Right atrium auricular region (tissue), 2 donors: ENCODE measurements around the gene TMEM63B. TPM values are rescaled to one million over a fixed set of nuclear protein-coding genes. Genes with fewer than 3 reads are reported as not detected.

Experiments used
- DNase-seq: peaks from one replicate; pipeline ENCODE4 v3.0.0-alpha.2; 2019; ENCODE audit warnings: low spot score
- H3K27ac ChIP-seq, 2 donors: fragments of 200-600 bp; sonication (generic); 1 replicate in 1 of 2; 2 replicates in 1 of 2; pipeline ENCODE4 v1.5.1; 2016 to 2019
- H3K27me3 ChIP-seq, 2 donors: fragments of 200-600 bp; sonication (generic); one replicate each; pipeline versions ENCODE4 v1.5.1 to v1.6.0; 2017 to 2019
- H3K36me3 ChIP-seq: fragments of 200-600 bp; sonication (generic); one replicate; pipeline ENCODE4 v1.5.1; 2016
- H3K4me1 ChIP-seq, 2 donors: fragments of 200-600 bp; sonication (generic); one replicate each; pipeline versions ENCODE4 v1.5.1 to v1.6.0; 2017 to 2019
- H3K4me3 ChIP-seq, 2 donors: fragments of 200-600 bp; sonication (generic); 1 replicate in 1 of 2; 2 replicates in 1 of 2; pipeline ENCODE4 v1.5.1; 2017 to 2019; ENCODE audit warnings: mild to moderate bottlenecking in 1 of 2, moderate library complexity in 1 of 2
- H3K9me3 ChIP-seq, 2 donors: fragments of 200-600 bp; sonication (generic); one replicate each; pipeline ENCODE4 v1.5.1; 2019
- CTCF ChIP-seq, 2 donors: fragments of 200-600 bp; sonication (generic); IDR thresholded peaks; one replicate each; pipeline ENCODE4 v1.5.1; 2019; ENCODE audit warnings: antibody characterized with exemption in 2 of 2
- total RNA-seq, 2 donors: library from RNA; depleted of rRNA; stranded (reverse); fragments of >200 nt; gene quantifications; one replicate each; pipeline ENCODE4 v1.1.0, GENCODE V29; 2016

TMEM63B gene
- total RNA-seq, 2 donors from 2014 or later: 29.2 to 37.1 TPM

GRCh38 chr6:44080561-44081521 is 46.5 kb upstream of the TMEM63B start:
- no peak for DNase-seq
- TF ChIP-seq CTCF (IDR thresholded peaks at IDR 0.05): no peak

GRCh38 chr6:44081753-44082152 is 45.6 kb upstream of the TMEM63B start:
- Histone ChIP-seq H3K4me3 (no peak overlapping the region), H3K27me3 (no peaks in the 10 kb centered on the region), H3K4me1 (peaks cover 0 to 21% of the 10 kb centered on the region in 2 donors), H3K9me3 (no peaks in the 10 kb centered on the region), H3K27ac (no peak overlapping the region), H3K36me3 (no peaks in the 10 kb centered on the region)
- DNase-seq: no peak
- no peak for TF ChIP-seq CTCF (IDR thresholded peaks at IDR 0.05)

More at GRCh38 chr6:44080561-44081521, 46.5 kb upstream of the TMEM63B start:
- H3K4me1 ChIP-seq: peaks cover 3 to 28% of the 10 kb centered on the region in 2 donors
- H3K9me3 ChIP-seq: no peaks in the 10 kb centered on the region
- no peak overlapping the region for H3K27ac ChIP-seq
- no peaks in the 10 kb centered on the region for H3K27me3 ChIP-seq
- H3K36me3 ChIP-seq: no peaks in the 10 kb centered on the region
- H3K4me3 ChIP-seq: no peak overlapping the region

- Histone ChIP-seq H3K27ac (no peak overlapping the region), H3K4me1 (peaks cover 0 to 23% of the 10 kb centered on the region in 2 donors), H3K4me3 (no peak overlapping the region), H3K27me3 (no peaks in the 10 kb centered on the region), H3K9me3 (no peaks in the 10 kb centered on the region), H3K36me3 (no peaks in the 10 kb centered on the region)
- no peak for DNase-seq
- no peak for TF ChIP-seq CTCF (IDR thresholded peaks at IDR 0.05)
These were observed 44.5 kb upstream of the TMEM63B start for GRCh38 chr6:44082872-44083321.

- H3K27me3 ChIP-seq: no peaks in the 10 kb centered on the region
These were observed 42.9 kb upstream of the TMEM63B start for GRCh38 chr6:44084231-44085014.

GRCh38 chr6:44085219-44085618 is 42.1 kb upstream of the TMEM63B start:
- no peak overlapping the region for H3K27ac ChIP-seq
- no peaks in the 10 kb centered on the region for H3K36me3 ChIP-seq
- peaks cover 0 to 17% of the 10 kb centered on the region in 2 donors for H3K4me1 ChIP-seq
- H3K4me3 ChIP-seq: no peak overlapping the region
- TF ChIP-seq CTCF (IDR thresholded peaks at IDR 0.05): no peak
- H3K9me3 ChIP-seq: no peaks in the 10 kb centered on the region
- no peaks in the 10 kb centered on the region for H3K27me3 ChIP-seq
- no peak for DNase-seq

More at GRCh38 chr6:44084231-44085014, 42.9 kb upstream of the TMEM63B start:
- H3K9me3 ChIP-seq: no peaks in the 10 kb centered on the region
- DNase-seq: no peak
- no peak overlapping the region for H3K4me3 ChIP-seq
- peak overlapping the region; percentile 58 for H3K27ac ChIP-seq
- TF ChIP-seq CTCF (IDR thresholded peaks at IDR 0.05): no peak
- H3K4me1 ChIP-seq: peaks cover 0 to 17% of the 10 kb centered on the region in 2 donors
- no peaks in the 10 kb centered on the region for H3K36me3 ChIP-seq
